ENCODE results near the gene TUB. TPM values are rescaled to one million over a fixed set of nuclear protein-coding genes. Genes with fewer than 3 reads are reported as not detected.

Gene TUB
- total and polyA plus RNA-seq, 2 donors (not counting 1 experiment from before 2014, with no cell fraction given) = 0.06 to 0.10 TPM

GRCh38 chr11:8107642-8108041, 26.6 kb downstream of the TUB start:
- Histone ChIP-seq H2AFZ (ENCODE audit: insufficient read depth, low read depth, low read length, poor library complexity, severe bottlenecking) (no peak overlapping the region), H3K9ac (ENCODE audit: low read length) (no peak overlapping the region), H3K27me3 (replicated peaks in 1 of 4; ENCODE audit: control extremely low read depth in 1 of 4, control insufficient read depth in 3 of 4, insufficient read depth in 4 of 4, low read length in 3 of 4) (no peaks in the 10 kb centered on the region), H3K4me3 (ENCODE audit: control extremely low read depth in 1 of 5, extremely low read depth in 1 of 5, insufficient read depth in 1 of 5, low read depth in 2 of 5, low read length in 4 of 5) (no peak overlapping the region), H3K4me2 (replicated peaks; ENCODE audit: low read depth, low read length, poor library complexity, severe bottlenecking) (no peak overlapping the region), H3K4me1 (ENCODE audit: control insufficient read depth in 2 of 2, insufficient read depth in 2 of 2, low read length in 2 of 2) (no peaks in the 10 kb centered on the region), H3K36me3 (replicated peaks in 1 of 2; ENCODE audit: control extremely low read depth in 1 of 2, control insufficient read depth in 1 of 2, extremely low read depth in 1 of 2, insufficient read depth in 2 of 2, low read length in 1 of 2) (peaks cover 0 to 60% of the 10 kb centered on the region in 2 experiments), H3K9me3 (ENCODE audit: control extremely low read depth in 1 of 3, control insufficient read depth in 2 of 3, insufficient read depth in 1 of 3, low read length in 2 of 3) (no peaks in the 10 kb centered on the region), H3K79me2 (ENCODE audit: control insufficient read depth, insufficient read depth, low read length) (no peaks in the 10 kb centered on the region), H3K27ac (ENCODE audit: low read length in 2 of 2) (no peak overlapping the region), H4K20me1 (ENCODE audit: control insufficient read depth, insufficient read depth, low read length, poor library complexity, severe bottlenecking) (no peaks in the 10 kb centered on the region)
- no peak for TF ChIP-seq EZH2 (IDR thresholded peaks at IDR 0.05; ENCODE audit: borderline replicate concordance, insufficient read depth, low read depth, low read length, poor library complexity, severe bottlenecking)
- TF ChIP-seq, protein P1, sequence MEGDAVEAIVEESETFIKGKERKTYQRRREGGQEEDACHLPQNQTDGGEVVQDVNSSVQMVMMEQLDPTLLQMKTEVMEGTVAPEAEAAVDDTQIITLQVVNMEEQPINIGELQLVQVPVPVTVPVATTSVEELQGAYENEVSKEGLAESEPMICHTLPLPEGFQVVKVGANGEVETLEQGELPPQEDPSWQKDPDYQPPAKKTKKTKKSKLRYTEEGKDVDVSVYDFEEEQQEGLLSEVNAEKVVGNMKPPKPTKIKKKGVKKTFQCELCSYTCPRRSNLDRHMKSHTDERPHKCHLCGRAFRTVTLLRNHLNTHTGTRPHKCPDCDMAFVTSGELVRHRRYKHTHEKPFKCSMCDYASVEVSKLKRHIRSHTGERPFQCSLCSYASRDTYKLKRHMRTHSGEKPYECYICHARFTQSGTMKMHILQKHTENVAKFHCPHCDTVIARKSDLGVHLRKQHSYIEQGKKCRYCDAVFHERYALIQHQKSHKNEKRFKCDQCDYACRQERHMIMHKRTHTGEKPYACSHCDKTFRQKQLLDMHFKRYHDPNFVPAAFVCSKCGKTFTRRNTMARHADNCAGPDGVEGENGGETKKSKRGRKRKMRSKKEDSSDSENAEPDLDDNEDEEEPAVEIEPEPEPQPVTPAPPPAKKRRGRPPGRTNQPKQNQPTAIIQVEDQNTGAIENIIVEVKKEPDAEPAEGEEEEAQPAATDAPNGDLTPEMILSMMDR (IDR thresholded peaks at IDR 0.05) = no peak
- WGBS (ENCODE audit: insufficient coverage) = 92% methylated on average over 2 of the region's 5 CpGs
- intact Hi-C loops (cut with micrococcal nuclease) = no loop called here
- Mint-ChIP-seq H3K9me3 (ENCODE audit: insufficient read depth) (no peaks in the 10 kb centered on the region), H3K27ac (no peak overlapping the region), H3K4me1 (no peaks in the 10 kb centered on the region), H3K4me3 (no peak overlapping the region), H3K27me3 (no peaks in the 10 kb centered on the region)
- no peak for DNase-seq
- ATAC-seq (ENCODE audit: low read depth) = no peak
- ChIA-PET CTCF (interaction anchor here (0.8 to 6.1 kb wide), 3 partner anchors 8 to 75 kb away, joined by 3 to 35 read pairs (median 4); no protein-coding TSS in a partner anchor), POLR2A (no interaction called here)

DNA sequence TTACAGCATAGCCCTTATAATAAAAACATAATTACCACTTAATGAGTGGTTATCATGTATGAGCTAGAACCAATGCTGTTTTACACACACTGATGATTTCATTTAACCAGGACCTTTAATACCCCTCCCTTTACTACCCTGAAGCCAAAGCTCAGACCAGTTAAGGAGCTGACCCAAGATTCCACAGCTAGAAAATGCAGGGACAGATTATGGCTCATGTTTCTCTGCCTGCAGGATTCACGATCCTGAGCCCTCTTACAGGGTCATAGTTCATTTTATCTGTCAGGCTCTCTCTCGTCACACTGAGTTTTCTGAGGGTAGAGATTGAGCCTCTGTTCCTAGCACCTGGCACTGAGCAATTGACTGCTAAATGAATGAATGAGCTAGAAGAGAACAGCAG, 27.4 kb downstream of the TUB start:
- Histone ChIP-seq H2AFZ (ENCODE audit: insufficient read depth, low read depth, low read length, poor library complexity, severe bottlenecking) (no peak overlapping the region), H3K4me3 (ENCODE audit: control extremely low read depth in 1 of 5, extremely low read depth in 1 of 5, insufficient read depth in 1 of 5, low read depth in 2 of 5, low read length in 4 of 5) (no peak overlapping the region), H3K9ac (ENCODE audit: low read length) (no peak overlapping the region), H3K27me3 (replicated peaks in 1 of 4; ENCODE audit: control extremely low read depth in 1 of 4, control insufficient read depth in 3 of 4, insufficient read depth in 4 of 4, low read length in 3 of 4) (no peaks in the 10 kb centered on the region), H3K36me3 (replicated peaks in 1 of 2; ENCODE audit: control extremely low read depth in 1 of 2, control insufficient read depth in 1 of 2, extremely low read depth in 1 of 2, insufficient read depth in 2 of 2, low read length in 1 of 2) (peaks cover 0 to 60% of the 10 kb centered on the region in 2 experiments), H3K4me2 (replicated peaks; ENCODE audit: low read depth, low read length, poor library complexity, severe bottlenecking) (no peak overlapping the region), H4K20me1 (ENCODE audit: control insufficient read depth, insufficient read depth, low read length, poor library complexity, severe bottlenecking) (peaks cover 2% of the 10 kb centered on the region), H3K27ac (ENCODE audit: low read length in 2 of 2) (no peak overlapping the region), H3K79me2 (ENCODE audit: control insufficient read depth, insufficient read depth, low read length) (no peaks in the 10 kb centered on the region), H3K4me1 (ENCODE audit: control insufficient read depth in 2 of 2, insufficient read depth in 2 of 2, low read length in 2 of 2) (no peaks in the 10 kb centered on the region), H3K9me3 (ENCODE audit: control extremely low read depth in 1 of 3, control insufficient read depth in 2 of 3, insufficient read depth in 1 of 3, low read length in 2 of 3) (peaks cover 0 to 2% (median 0%) of the 10 kb centered on the region in 3 donors)
- H3K9me3 Mint-ChIP-seq (ENCODE audit: insufficient read depth) = no peaks in the 10 kb centered on the region
- ATAC-seq (ENCODE audit: low read depth) (no peak), DNase-seq (no peak)
- TF ChIP-seq EZH2 (IDR thresholded peaks at IDR 0.05; ENCODE audit: borderline replicate concordance, insufficient read depth, low read depth, low read length, poor library complexity, severe bottlenecking) = no peak
- TF ChIP-seq, protein P1 (IDR thresholded peaks at IDR 0.05) = no peak
- intact Hi-C loops (cut with micrococcal nuclease) = no loop called here
- CTCF ChIA-PET = interaction anchor here (0.8 to 6.1 kb wide), 4 partner anchors 9 to 75 kb away, joined by 3 to 35 read pairs (median 4); no protein-coding TSS in a partner anchor
- no peaks in the 10 kb centered on the region for H3K4me1 Mint-ChIP-seq
- H3K27ac Mint-ChIP-seq = no peak overlapping the region
- POLR2A ChIA-PET = no interaction called here
- H3K27me3 Mint-ChIP-seq = no peaks in the 10 kb centered on the region
- WGBS (ENCODE audit: insufficient coverage) = 100% methylated on average over 1 of the region's 2 CpGs
- no peak overlapping the region for H3K4me3 Mint-ChIP-seq

All from B cell (primary cell).